ENCODE results near the gene KCTD19.

GRCh38 chr16:67264866-67265265, 61.7 kb downstream of the KCTD19 start:
- TF ChIP-seq, protein P1, sequence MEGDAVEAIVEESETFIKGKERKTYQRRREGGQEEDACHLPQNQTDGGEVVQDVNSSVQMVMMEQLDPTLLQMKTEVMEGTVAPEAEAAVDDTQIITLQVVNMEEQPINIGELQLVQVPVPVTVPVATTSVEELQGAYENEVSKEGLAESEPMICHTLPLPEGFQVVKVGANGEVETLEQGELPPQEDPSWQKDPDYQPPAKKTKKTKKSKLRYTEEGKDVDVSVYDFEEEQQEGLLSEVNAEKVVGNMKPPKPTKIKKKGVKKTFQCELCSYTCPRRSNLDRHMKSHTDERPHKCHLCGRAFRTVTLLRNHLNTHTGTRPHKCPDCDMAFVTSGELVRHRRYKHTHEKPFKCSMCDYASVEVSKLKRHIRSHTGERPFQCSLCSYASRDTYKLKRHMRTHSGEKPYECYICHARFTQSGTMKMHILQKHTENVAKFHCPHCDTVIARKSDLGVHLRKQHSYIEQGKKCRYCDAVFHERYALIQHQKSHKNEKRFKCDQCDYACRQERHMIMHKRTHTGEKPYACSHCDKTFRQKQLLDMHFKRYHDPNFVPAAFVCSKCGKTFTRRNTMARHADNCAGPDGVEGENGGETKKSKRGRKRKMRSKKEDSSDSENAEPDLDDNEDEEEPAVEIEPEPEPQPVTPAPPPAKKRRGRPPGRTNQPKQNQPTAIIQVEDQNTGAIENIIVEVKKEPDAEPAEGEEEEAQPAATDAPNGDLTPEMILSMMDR (IDR thresholded peaks at IDR 0.05) = no peak
- TF ChIP-seq POLR2A (IDR thresholded peaks at IDR 0.05; ENCODE audit: low read depth) (no peak), EP300 (IDR thresholded peaks at IDR 0.05) (no peak)

Measured in esophagus muscularis mucosa (tissue), 4 donors.